ENCODE measurements around the gene PCCA. TPM values are rescaled to one million over a fixed set of nuclear protein-coding genes. Genes with fewer than 3 reads are reported as not detected.

The PCCA gene
- total RNA-seq, 1 donor from 2014 or later: 33.4 TPM

DNA sequence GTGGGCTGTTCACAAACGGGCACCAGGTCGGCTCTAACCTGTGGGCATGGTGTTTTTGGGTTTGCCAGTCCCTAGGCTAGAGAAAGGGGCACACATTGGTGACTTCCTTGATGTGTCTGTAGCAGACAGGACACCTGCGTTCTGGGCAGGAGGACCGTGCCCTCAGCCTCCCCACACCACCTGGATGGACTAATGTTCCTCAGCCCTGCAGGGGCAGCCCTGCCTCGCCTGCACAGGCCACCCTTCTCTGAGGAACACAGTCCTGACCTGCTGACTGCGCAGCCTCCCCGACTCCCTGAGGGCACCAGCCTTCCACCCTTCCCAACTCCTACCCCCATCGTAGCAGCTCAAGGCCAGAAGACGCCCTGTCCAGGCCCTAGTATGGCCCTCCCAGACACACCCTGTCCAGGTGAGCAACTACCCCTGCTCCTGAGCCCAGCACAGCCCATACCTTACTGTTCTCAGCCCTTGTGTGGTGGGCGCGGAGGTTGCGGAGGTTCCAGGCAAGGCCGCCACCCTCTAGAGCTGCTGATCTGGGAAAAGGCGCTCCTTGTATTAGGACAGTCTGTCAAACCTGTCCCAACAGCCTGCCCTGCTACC is 444.0 kb downstream of the PCCA start:
- TF ChIP-seq, protein P1, sequence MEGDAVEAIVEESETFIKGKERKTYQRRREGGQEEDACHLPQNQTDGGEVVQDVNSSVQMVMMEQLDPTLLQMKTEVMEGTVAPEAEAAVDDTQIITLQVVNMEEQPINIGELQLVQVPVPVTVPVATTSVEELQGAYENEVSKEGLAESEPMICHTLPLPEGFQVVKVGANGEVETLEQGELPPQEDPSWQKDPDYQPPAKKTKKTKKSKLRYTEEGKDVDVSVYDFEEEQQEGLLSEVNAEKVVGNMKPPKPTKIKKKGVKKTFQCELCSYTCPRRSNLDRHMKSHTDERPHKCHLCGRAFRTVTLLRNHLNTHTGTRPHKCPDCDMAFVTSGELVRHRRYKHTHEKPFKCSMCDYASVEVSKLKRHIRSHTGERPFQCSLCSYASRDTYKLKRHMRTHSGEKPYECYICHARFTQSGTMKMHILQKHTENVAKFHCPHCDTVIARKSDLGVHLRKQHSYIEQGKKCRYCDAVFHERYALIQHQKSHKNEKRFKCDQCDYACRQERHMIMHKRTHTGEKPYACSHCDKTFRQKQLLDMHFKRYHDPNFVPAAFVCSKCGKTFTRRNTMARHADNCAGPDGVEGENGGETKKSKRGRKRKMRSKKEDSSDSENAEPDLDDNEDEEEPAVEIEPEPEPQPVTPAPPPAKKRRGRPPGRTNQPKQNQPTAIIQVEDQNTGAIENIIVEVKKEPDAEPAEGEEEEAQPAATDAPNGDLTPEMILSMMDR (IDR thresholded peaks at IDR 0.05): no peak
- TF ChIP-seq POLR2A (IDR thresholded peaks at IDR 0.05) (no peak), POLR2AphosphoS5 (IDR thresholded peaks at IDR 0.05; ENCODE audit: insufficient read depth in 1 of 2, low read depth in 1 of 2) (no peak)
- Histone ChIP-seq H3K9me3 (no peaks in the 10 kb centered on the region), H3K36me3 (no peaks in the 10 kb centered on the region), H3K27me3 (no peaks in the 10 kb centered on the region), H3K4me1 (peaks cover 9% of the 10 kb centered on the region), H3K27ac (no peak overlapping the region), H3K4me3 (no peak overlapping the region)
- DNase-seq (ENCODE audit: extremely low spot score in 2 of 2): peak; percentile 76 to 95
- intact Hi-C loops (cut with DNase I): no loop called here

DNA sequence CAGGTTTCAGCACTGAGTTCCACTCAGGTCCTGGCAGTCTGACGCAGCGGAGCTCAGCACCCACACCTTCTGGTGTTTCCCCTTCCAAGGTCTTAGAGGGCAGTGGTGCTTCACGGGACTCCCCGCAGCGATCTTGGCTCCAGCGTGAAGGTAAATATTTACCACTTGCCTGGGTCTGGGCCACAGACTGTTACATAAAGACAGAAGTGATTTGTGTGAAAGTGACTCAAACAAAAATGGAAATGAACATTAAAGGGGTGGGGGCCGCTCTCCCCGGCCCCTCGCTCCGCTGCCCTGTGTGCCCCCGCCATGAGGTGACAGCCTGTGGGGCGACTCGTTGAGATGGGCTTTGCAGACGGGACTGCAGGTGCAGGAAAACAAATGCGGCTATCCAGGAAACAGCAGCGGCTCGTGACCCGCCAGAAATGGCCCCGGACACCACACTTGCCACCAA is 444.7 kb downstream of the PCCA start:
- Histone ChIP-seq H3K36me3 (no peaks in the 10 kb centered on the region), H3K9me3 (no peaks in the 10 kb centered on the region), H3K4me3 (no peak overlapping the region), H3K27ac (no peak overlapping the region), H3K4me1 (peaks cover 9% of the 10 kb centered on the region), H3K27me3 (no peaks in the 10 kb centered on the region)
- TF ChIP-seq, protein P1 (IDR thresholded peaks at IDR 0.05): no peak
- no peak for TF ChIP-seq POLR2AphosphoS5 (IDR thresholded peaks at IDR 0.05; ENCODE audit: insufficient read depth in 1 of 2, low read depth in 1 of 2)
- no peak for TF ChIP-seq POLR2A (IDR thresholded peaks at IDR 0.05)
- peak; percentile 49 to 54 for DNase-seq (ENCODE audit: extremely low spot score in 2 of 2)
- intact Hi-C loops (cut with DNase I): no loop called here

DNA sequence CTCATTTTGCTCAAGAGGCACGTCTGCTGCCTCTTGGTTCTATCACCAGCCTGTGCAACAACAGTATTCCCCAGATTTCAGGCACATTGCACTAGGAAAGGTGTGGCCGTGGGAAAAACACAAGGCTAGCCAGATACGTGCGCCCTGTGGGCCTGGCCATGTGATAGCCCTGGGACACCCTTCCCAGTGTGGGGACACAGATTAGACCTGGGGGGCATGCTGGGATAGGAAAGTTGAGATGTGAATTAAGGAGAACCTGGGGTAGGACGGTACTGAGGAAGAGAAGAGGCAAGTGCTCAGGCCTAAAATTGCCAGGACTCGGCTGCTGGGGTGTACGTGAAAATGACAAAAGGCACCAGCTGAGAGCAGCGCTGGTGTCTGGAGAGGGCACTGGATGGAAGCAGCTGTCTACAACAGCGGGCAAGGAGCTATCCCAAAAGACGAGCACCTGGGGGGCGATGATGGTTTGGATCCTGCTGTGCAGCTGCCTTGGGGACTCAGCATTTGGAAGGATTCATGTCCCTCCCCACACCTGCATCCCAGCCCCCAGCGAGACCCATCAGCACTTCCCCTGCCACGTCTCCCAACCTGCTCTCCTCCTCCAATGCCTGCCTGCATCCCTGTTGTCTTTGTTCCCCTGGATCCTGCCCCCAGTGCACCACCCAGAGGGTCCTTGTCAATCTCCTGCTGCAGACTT is 445.4 kb downstream of the PCCA start:
- Histone ChIP-seq H3K9me3 (no peaks in the 10 kb centered on the region), H3K4me1 (peaks cover 9% of the 10 kb centered on the region), H3K36me3 (no peaks in the 10 kb centered on the region), H3K27me3 (no peaks in the 10 kb centered on the region), H3K4me3 (no peak overlapping the region), H3K27ac (no peak overlapping the region)
- DNase-seq (ENCODE audit: extremely low spot score in 2 of 2): peak in 1 of 2 donors; percentile 88
- TF ChIP-seq, protein P1 (IDR thresholded peaks at IDR 0.05): no peak
- intact Hi-C loops (cut with DNase I): no loop called here

DNA sequence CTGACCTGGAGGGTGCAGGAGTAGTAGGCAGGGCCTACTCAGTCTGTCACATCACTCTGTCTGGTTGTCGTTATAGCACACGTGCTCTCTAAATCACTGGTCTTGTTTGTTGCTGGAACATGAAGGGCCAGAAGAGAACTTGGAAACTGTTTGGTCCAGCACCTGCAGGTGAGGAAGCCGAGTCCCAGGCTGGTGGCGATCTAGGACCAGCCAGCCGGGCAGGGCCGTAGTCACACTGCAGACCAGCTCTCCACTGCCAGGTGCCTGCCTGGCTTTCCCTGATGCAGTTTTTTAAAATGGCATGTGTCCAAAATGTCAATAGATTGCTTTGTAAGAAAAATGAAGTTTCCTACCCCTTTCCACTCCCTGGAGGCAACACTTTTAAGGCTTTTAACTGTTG is 446.0 kb downstream of the PCCA start:
- no peak overlapping the region for H3K4me3 ChIP-seq
- TF ChIP-seq, protein P1 (IDR thresholded peaks at IDR 0.05): no peak
- TF ChIP-seq POLR2AphosphoS5 (IDR thresholded peaks at IDR 0.05; ENCODE audit: insufficient read depth in 1 of 2, low read depth in 1 of 2) (no peak), POLR2A (IDR thresholded peaks at IDR 0.05) (no peak)
- no peaks in the 10 kb centered on the region for H3K9me3 ChIP-seq
- peak in 1 of 2 donors; percentile 34 for DNase-seq (ENCODE audit: extremely low spot score in 2 of 2)
- H3K27ac ChIP-seq: no peak overlapping the region
- intact Hi-C loops (cut with DNase I): no loop called here
- H3K36me3 ChIP-seq: no peaks in the 10 kb centered on the region
- H3K4me1 ChIP-seq: peaks cover 9% of the 10 kb centered on the region
- H3K27me3 ChIP-seq: no peaks in the 10 kb centered on the region

All from vagina (tissue), 2 donors.